GM20000 (cell line): ENCODE measurements around the gene HAUS1.

Experiments
- DNase-seq: peaks from one replicate; pipeline ENCODE4 v3.0.0; 2012; ENCODE audit warnings: low spot score
- TF ChIP-seq, protein P1 (sequence below): IDR thresholded peaks from 2 replicates; pipeline ENCODE4 v1.5.1; 2012; ENCODE audit warnings: mild to moderate bottlenecking, control low read depth; ENCODE audit errors: extremely low read depth, missing control alignments

The HAUS1 gene

DNA sequence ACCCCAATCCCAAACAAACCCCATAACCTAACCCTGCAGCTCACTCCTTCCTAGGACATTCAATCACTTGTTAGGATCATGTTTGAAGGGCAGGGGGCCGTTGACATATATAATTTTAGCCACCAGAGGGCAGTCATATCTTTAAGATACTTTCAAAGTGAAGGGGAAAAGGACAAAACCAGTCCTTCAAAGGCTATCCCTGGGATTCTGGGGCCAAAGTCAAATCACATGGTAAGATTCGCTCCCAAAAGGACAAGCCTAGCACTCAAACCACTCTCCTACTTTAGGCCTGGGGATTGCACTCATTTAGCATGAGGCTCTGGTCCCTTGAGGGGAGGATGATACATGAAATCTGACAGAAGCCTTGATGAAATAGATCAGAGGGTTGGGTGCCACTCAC is 44.6 kb downstream of the HAUS1 start:
- TF ChIP-seq, protein P1, sequence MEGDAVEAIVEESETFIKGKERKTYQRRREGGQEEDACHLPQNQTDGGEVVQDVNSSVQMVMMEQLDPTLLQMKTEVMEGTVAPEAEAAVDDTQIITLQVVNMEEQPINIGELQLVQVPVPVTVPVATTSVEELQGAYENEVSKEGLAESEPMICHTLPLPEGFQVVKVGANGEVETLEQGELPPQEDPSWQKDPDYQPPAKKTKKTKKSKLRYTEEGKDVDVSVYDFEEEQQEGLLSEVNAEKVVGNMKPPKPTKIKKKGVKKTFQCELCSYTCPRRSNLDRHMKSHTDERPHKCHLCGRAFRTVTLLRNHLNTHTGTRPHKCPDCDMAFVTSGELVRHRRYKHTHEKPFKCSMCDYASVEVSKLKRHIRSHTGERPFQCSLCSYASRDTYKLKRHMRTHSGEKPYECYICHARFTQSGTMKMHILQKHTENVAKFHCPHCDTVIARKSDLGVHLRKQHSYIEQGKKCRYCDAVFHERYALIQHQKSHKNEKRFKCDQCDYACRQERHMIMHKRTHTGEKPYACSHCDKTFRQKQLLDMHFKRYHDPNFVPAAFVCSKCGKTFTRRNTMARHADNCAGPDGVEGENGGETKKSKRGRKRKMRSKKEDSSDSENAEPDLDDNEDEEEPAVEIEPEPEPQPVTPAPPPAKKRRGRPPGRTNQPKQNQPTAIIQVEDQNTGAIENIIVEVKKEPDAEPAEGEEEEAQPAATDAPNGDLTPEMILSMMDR = no peak
- peak; percentile 54 for DNase-seq

DNA sequence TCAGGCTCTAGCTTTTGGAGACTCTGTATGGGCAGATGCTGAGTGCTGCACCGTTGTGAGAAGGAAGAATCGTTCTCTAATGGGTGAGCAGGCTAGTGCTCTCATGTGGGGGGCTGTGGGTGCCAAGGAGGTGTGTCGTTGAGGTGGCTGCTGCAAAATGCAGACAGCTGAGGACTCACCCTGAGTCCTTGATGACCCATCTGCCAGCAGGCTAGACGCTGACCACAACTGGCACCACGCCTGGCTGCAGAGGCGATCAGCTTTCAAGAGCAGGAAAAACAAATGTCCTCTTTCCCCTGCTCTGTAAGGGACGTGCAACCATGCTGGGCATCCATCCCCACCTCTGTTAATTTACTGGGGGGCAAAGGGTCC is 48.2 kb downstream of the HAUS1 start:
- DNase-seq = no peak
- TF ChIP-seq, protein P1 = no peak

GRCh38 chr18:46152808-46153617 is 48.8 kb downstream of the HAUS1 start:
- TF ChIP-seq, protein P1 = no peak
- DNase-seq = no peak

GRCh38 chr18:46155641-46156051 is 51.5 kb downstream of the HAUS1 start:
- DNase-seq = no peak
- TF ChIP-seq, protein P1 = no peak

GRCh38 chr18:46156124-46156745 is 52.0 kb downstream of the HAUS1 start:
- TF ChIP-seq, protein P1 = no peak
- DNase-seq = no peak

GRCh38 chr18:46156843-46157242 is 52.7 kb downstream of the HAUS1 start:
- no peak for DNase-seq
- TF ChIP-seq, protein P1 = no peak

- TF ChIP-seq, protein P1 = no peak
- no peak for DNase-seq
These were observed 54.3 kb downstream of the HAUS1 start for GRCh38 chr18:46158499-46158898.
